ENCODE results near the gene HP1BP3.

Gene HP1BP3

GRCh38 chr1:20700636-20701215 lies 86.4 kb downstream of the HP1BP3 start:
- H4K20me1 ChIP-seq (ENCODE audit: insufficient read depth, low read length): no peaks in the 10 kb centered on the region
- no peak overlapping the region for H3K27ac ChIP-seq (ENCODE audit: low read length)
- H3K4me1 ChIP-seq (ENCODE audit: low read length): no peaks in the 10 kb centered on the region; the same call in 1 of the 2 replicates
- H3K36me3 ChIP-seq (replicated peaks; ENCODE audit: low read depth, low read length): no peaks in the 10 kb centered on the region
- H3K4me3 ChIP-seq (ENCODE audit: low read length): no peak overlapping the region
- no peaks in the 10 kb centered on the region for H3K9me3 ChIP-seq (ENCODE audit: insufficient read depth, low read length)
- no peak for TF ChIP-seq EZH2phosphoT487 (IDR thresholded peaks at IDR 0.05; ENCODE audit: low read depth)
- no peak for TF ChIP-seq CTCF (IDR thresholded peaks at IDR 0.05; ENCODE audit: low read depth, low read length)
- no peak overlapping the region for H3K4me2 ChIP-seq (ENCODE audit: low read length)
- no peak overlapping the region for H3K9ac ChIP-seq (ENCODE audit: low read length)
- no peaks in the 10 kb centered on the region for H3K27me3 ChIP-seq (ENCODE audit: low read depth, low read length)
- H2AFZ ChIP-seq (ENCODE audit: low read depth, low read length): no peak overlapping the region
- H3K79me2 ChIP-seq (ENCODE audit: low read length): no peaks in the 10 kb centered on the region

GRCh38 chr1:20699558-20699957 lies 87.5 kb downstream of the HP1BP3 start:
- Histone ChIP-seq H4K20me1 (ENCODE audit: insufficient read depth, low read length) (no peaks in the 10 kb centered on the region), H2AFZ (ENCODE audit: low read depth, low read length) (no peak overlapping the region), H3K9me3 (ENCODE audit: insufficient read depth, low read length) (no peaks in the 10 kb centered on the region), H3K27me3 (ENCODE audit: low read depth, low read length) (no peaks in the 10 kb centered on the region), H3K9ac (ENCODE audit: low read length) (no peak overlapping the region), H3K27ac (ENCODE audit: low read length) (no peak overlapping the region), H3K4me1 (ENCODE audit: low read length) (no peaks in the 10 kb centered on the region; the same call in 1 of the 2 replicates), H3K79me2 (ENCODE audit: low read length) (no peaks in the 10 kb centered on the region), H3K4me2 (ENCODE audit: low read length) (no peak overlapping the region), H3K36me3 (replicated peaks; ENCODE audit: low read depth, low read length) (no peaks in the 10 kb centered on the region), H3K4me3 (ENCODE audit: low read length) (no peak overlapping the region)
- no peak for TF ChIP-seq CTCF (IDR thresholded peaks at IDR 0.05; ENCODE audit: low read depth, low read length)
- TF ChIP-seq EZH2phosphoT487 (IDR thresholded peaks at IDR 0.05; ENCODE audit: low read depth): no peak

- H3K9ac ChIP-seq (ENCODE audit: low read length): no peak overlapping the region
- H4K20me1 ChIP-seq (ENCODE audit: insufficient read depth, low read length): no peaks in the 10 kb centered on the region
- no peak for TF ChIP-seq EZH2phosphoT487 (IDR thresholded peaks at IDR 0.05; ENCODE audit: low read depth)
- no peak for TF ChIP-seq CTCF (IDR thresholded peaks at IDR 0.05; ENCODE audit: low read depth, low read length)
- no peaks in the 10 kb centered on the region for H3K9me3 ChIP-seq (ENCODE audit: insufficient read depth, low read length)
- H2AFZ ChIP-seq (ENCODE audit: low read depth, low read length): no peak overlapping the region
- no peaks in the 10 kb centered on the region for H3K27me3 ChIP-seq (ENCODE audit: low read depth, low read length)
- H3K79me2 ChIP-seq (ENCODE audit: low read length): no peaks in the 10 kb centered on the region
- H3K36me3 ChIP-seq (replicated peaks; ENCODE audit: low read depth, low read length): no peaks in the 10 kb centered on the region
- H3K4me1 ChIP-seq (ENCODE audit: low read length): no peaks in the 10 kb centered on the region; the same call in 1 of the 2 replicates
- H3K4me2 ChIP-seq (ENCODE audit: low read length): no peak overlapping the region
- no peak overlapping the region for H3K27ac ChIP-seq (ENCODE audit: low read length)
- H3K4me3 ChIP-seq (ENCODE audit: low read length): no peak overlapping the region
Observed at GRCh38 chr1:20698195-20698910, 88.8 kb downstream of the HP1BP3 start.

- no peak overlapping the region; the same call in 1 of the 2 replicates for H3K4me2 ChIP-seq (ENCODE audit: low read length)
- no peak overlapping the region for H2AFZ ChIP-seq (ENCODE audit: low read depth, low read length)
- no peak for TF ChIP-seq CTCF (IDR thresholded peaks at IDR 0.05; ENCODE audit: low read depth, low read length)
- TF ChIP-seq EZH2phosphoT487 (IDR thresholded peaks at IDR 0.05; ENCODE audit: low read depth): no peak
Observed at GRCh38 chr1:20697563-20697962, 89.5 kb downstream of the HP1BP3 start.

More at GRCh38 chr1:20697563-20697962, 89.5 kb downstream of the HP1BP3 start:
- Histone ChIP-seq H4K20me1 (ENCODE audit: insufficient read depth, low read length) (no peaks in the 10 kb centered on the region), H3K9me3 (ENCODE audit: insufficient read depth, low read length) (no peaks in the 10 kb centered on the region), H3K27me3 (ENCODE audit: low read depth, low read length) (no peaks in the 10 kb centered on the region), H3K36me3 (replicated peaks; ENCODE audit: low read depth, low read length) (no peaks in the 10 kb centered on the region), H3K27ac (ENCODE audit: low read length) (no peak overlapping the region), H3K4me3 (ENCODE audit: low read length) (no peak overlapping the region), H3K79me2 (ENCODE audit: low read length) (no peaks in the 10 kb centered on the region), H3K4me1 (ENCODE audit: low read length) (no peaks in the 10 kb centered on the region; the same call in 1 of the 2 replicates), H3K9ac (ENCODE audit: low read length) (no peak overlapping the region)
